Measurements from ENCODE around the gene ST6GALNAC3.

ST6GALNAC3 gene

DNA sequence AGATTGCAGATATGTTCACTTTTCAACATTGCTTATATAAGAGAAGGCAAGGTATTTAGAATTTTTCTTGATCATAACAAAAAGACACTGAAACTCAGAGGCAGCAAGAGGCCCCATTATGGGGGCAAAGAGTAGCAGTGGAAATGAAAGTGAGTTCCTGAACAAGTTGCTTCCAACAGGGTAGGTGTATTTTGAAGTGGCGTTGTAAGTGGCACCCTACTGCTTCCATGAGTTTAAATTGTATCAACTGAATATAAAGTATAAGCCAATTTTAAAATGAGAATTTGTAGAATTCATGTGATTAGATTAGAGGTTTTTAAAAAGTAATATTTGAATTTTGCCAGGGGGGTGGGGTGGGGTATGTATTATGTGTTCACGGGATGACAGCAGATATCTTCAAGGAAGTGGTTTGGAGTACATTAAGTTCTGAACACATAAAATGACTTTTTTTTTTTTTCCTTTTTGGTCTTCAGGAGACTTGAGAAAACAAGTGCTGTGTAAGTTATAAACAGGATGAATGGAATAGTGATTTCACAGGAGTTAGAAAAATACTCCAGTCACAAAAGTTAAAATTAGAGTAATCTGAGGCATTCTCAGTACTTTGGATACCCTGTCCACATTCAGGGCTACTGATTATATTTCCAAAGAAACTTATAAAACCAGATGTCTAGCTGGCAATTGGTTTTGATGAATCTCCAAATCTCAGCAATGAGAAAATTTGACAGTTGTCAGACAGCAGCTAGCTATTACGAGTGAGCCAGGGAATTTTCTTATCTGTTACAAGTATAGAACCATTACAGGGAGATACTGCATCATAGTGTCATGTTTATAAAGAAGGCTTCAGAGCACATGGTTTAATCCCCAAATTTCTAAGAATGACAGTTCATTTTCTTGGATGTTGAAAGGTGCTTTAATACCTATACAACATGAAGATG lies 182.0 kb downstream of the ST6GALNAC3 start:
- no peak for DNase-seq

GRCh38 chr1:76257823-76258222 lies 183.3 kb downstream of the ST6GALNAC3 start:
- no peak for DNase-seq

DNA sequence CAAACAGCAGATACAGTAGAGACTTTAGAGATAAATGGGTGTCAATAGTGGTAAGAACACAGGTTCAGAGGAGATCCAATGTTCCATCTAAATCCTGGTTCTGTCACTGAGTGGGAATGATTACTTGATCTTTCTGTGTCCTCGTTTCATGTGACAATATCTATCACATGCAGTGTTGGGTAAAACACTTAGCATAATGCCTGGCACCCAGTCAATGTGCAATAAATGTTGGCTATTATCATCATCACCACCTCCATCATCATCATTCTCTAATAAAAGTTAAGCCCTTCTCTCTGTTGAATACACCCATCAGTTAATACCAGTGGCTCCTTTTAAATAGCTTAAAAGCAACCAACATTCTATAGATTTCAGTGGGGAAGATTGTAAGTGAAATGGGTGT lies 184.7 kb downstream of the ST6GALNAC3 start:
- no peak for DNase-seq

DNA sequence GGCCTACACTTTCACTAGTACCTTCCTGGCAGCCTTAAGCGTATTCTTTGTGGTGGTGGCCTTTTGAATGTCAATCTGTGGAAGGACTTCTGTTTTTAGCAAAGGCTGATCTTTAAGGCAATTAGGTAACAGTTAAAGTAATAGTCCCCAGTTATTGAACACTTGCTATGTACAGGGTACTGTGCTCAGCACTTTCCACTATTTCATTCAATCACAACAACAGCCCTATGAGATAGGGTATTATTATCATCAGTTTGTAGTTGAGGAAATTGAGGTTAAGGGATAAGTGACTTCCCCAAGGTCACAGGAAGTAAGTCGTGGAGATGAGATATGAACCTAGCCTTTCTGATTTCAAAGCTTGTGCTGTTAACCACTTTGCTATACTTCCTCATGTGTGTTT lies 185.7 kb downstream of the ST6GALNAC3 start:
- DNase-seq = no peak

- DNase-seq = no peak
These were observed 188.1 kb downstream of the ST6GALNAC3 start for GRCh38 chr1:76262601-76263000.

DNA sequence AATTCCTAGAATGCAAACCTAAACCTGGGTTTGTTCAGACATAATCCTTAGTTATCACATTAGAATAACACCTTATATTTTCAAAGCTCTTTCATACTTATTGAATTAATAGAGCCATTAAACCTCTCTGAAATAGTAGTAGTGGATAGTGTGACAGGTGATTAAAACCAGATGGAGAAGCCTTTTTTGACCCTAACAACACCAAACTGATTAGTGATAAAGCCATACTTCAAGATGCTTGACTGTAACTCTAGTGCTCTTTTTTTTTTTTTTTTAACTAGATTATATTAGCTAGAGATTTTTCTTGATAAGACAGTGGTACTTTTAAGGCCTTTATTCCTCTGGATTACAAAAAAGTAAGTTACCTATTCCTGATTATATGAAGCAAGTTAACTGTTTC lies 190.1 kb downstream of the ST6GALNAC3 start:
- no peak for DNase-seq

DNA sequence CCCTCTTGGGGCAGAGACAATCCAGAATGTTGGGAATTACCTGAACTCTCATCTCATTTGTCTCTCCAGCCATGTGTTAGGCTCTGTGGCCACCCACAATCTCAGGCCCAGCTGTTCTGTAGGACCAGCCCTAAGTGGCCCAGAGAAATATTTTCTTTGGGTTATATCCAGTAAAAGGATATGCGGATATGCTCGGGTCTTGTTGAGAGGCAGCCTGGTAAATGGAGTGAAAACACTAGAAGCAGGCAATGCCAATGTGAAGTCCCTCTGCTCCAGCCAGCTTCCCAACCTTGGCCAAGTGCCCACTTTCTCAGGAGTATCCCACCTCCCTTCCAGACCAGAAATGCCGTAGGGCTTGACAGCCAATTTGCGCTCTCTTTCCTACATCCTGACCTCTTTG lies 192.2 kb downstream of the ST6GALNAC3 start:
- no peak for DNase-seq

- no peak for DNase-seq
These were observed 193.1 kb downstream of the ST6GALNAC3 start for GRCh38 chr1:76267631-76268030.

- DNase-seq = no peak
These were observed 193.8 kb downstream of the ST6GALNAC3 start for GRCh38 chr1:76268341-76268740.

DNA sequence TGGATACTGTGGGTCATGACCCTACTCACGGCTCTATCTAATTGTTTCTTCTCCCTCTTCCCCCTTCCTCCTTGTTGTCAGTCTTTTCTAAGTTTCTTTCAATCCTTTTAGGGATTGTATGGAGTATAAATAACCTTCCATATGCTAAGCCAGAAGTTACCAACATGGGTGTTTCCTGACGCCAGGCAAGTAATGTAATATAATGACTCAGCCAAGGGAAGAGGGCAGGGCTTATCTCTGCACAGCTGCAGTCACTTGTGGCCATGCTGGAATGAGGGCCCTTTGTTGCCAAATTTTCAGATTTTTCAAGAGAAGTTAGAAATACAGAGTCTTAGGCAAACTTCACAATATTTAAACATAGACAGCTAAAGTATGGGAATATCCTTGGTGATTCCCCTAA lies 194.6 kb downstream of the ST6GALNAC3 start:
- DNase-seq = no peak

DNA sequence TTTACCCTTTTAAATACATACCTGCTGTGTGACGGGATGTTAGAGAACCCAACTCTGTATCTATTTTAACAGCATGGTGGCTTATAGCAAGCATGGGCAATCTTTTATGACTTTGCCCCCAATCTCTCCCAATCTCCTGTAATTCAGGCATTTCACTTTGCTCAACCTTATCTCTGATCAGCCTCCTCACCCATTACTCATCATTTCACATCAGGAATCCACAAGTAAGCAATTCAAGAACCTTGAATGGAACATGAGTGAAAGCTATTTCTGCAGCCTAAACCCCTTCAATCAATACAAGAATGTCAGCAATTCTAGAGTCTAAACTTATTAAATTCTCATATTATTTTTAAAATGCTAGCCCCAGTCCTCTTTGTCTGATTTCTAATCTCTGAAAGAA lies 199.8 kb downstream of the ST6GALNAC3 start:
- DNase-seq = no peak

GRCh38 chr1:76274718-76275117 lies 200.2 kb downstream of the ST6GALNAC3 start:
- DNase-seq = no peak

- DNase-seq = no peak
These were observed 204.2 kb downstream of the ST6GALNAC3 start for GRCh38 chr1:76278711-76279100.

- DNase-seq = no peak
These were observed 204.7 kb downstream of the ST6GALNAC3 start for GRCh38 chr1:76279101-76279748.

DNA sequence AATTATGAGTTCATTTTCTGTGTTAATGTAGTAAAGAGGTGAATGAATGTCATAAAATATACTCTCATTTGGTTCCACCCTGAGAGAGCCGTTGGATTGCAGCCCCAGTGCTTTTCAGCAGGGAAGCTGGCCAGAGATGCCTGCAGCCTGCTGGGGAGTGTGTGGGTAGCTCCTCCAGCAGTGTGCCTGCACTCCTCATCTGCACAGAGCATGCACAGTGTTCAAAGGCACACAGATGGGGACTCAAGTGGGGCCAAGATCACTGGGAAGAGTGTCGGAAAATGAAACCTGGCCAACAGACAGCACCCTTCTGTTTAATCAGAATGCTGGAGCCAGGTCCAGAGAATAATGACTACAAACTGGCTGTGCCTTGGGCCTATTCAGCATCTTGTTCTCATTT lies 206.8 kb downstream of the ST6GALNAC3 start:
- no peak for DNase-seq

DNA sequence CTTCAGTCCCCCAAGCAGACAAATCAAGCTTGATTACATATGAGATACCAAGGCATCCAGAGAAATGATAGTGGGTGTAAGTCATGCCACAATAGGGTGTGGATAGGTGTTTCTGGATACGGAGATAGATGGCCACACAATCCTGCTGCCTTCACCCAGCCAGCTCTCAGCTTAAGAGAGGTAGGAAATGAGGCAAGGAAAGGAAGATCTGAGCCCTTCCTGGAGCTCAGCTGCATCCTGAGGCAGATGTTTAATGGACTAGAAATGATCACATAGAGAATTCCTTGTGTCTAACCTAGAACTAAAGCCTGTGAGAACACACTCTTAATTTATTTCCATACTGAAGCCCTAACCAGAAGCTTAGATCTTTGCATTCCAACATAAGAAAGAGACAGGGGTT lies 210.3 kb downstream of the ST6GALNAC3 start:
- DNase-seq = no peak

- DNase-seq = no peak
These were observed 211.1 kb downstream of the ST6GALNAC3 start for GRCh38 chr1:76285578-76286135.

- no peak for DNase-seq
These were observed 213.4 kb downstream of the ST6GALNAC3 start for GRCh38 chr1:76287917-76288316.

GRCh38 chr1:76288758-76289483 lies 214.4 kb downstream of the ST6GALNAC3 start:
- DNase-seq = no peak

- DNase-seq = no peak
These were observed 215.1 kb downstream of the ST6GALNAC3 start for GRCh38 chr1:76289692-76290091.

DNA sequence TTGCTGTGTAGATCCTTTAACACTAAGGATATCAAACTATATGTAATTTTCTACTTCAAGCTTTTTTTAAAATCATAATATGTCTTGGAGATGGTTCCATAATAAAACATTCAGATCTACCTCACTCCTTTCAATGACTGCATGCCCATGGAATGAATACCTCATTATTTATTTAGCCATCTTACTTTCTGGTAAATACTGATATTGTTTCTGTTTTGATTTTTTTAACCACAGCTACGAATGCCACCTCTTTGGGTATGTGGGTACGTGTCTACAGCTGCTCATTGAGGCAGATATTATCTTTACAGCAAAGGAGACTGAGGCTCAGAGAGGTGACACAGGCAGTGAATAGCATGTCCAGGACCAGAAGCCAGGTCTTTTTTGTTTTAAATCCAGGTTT lies 215.7 kb downstream of the ST6GALNAC3 start:
- DNase-seq = no peak

GRCh38 chr1:76291191-76291590 lies 216.6 kb downstream of the ST6GALNAC3 start:
- no peak for DNase-seq

GRCh38 chr1:76291737-76292136 lies 217.2 kb downstream of the ST6GALNAC3 start:
- DNase-seq = no peak
